GM23338 (cell line): ENCODE data around the gene KLKB1.

Experiments used
- CREB1 ChIP-seq: fragments of 250-450 bp; sonication (Bioruptor Pico); IDR thresholded peaks from 2 replicates; pipeline ENCODE4 v1.5.0; 2020; ENCODE audit warnings: low read depth, mild to moderate bottlenecking, moderate library complexity
- ETS1 ChIP-seq: IDR thresholded peaks from 2 replicates; pipeline ENCODE4 v1.6.1; 2016; ENCODE audit warnings: antibody characterized with exemption
- EZH2 ChIP-seq: fragments of 200-600 bp; sonication (generic); IDR thresholded peaks from one replicate; pipeline ENCODE4 v1.8.0; 2017; ENCODE audit warnings: antibody characterized with exemption, mild to moderate bottlenecking, low read depth; ENCODE audit not compliant: unreplicated experiment
- EZH2phosphoT487 ChIP-seq: fragments of 200-600 bp; sonication (generic); IDR thresholded peaks from one replicate; pipeline ENCODE4 v1.8.1; 2018; ENCODE audit warnings: antibody characterized with exemption; ENCODE audit not compliant: unreplicated experiment
- POLR2AphosphoS5 ChIP-seq: IDR thresholded peaks from 2 replicates; pipeline ENCODE4 v1.6.1; 2016; ENCODE audit warnings: antibody characterized with exemption, low read depth
- REST ChIP-seq: IDR thresholded peaks from one replicate; pipeline ENCODE4 v1.6.1; 2018; ENCODE audit warnings: antibody characterized with exemption; ENCODE audit not compliant: unreplicated experiment
- TF ChIP-seq, protein P1 (sequence below), 2 experiments: fragments of 200-600 bp in 1 of 2; sonication (generic) in 1 of 2; conservative IDR thresholded peaks; 2 replicates each; pipeline versions ENCODE4 v1.5.1 to v1.6.1; 2016 to 2017; ENCODE audit warnings: antibody characterized with exemption in 2 of 2, low read depth in 2 of 2, mild to moderate bottlenecking in 2 of 2, moderate library complexity in 1 of 2
- TF ChIP-seq, protein P2 (sequence below): fragments of 250-450 bp; sonication (Bioruptor Pico); IDR thresholded peaks from 2 replicates; pipeline ENCODE4 v1.5.0; 2020; ENCODE audit warnings: mild to moderate bottlenecking, moderate library complexity

GRCh38 chr4:186307916-186308315, 80.6 kb downstream of the KLKB1 start:
- TF ChIP-seq, protein P1, sequence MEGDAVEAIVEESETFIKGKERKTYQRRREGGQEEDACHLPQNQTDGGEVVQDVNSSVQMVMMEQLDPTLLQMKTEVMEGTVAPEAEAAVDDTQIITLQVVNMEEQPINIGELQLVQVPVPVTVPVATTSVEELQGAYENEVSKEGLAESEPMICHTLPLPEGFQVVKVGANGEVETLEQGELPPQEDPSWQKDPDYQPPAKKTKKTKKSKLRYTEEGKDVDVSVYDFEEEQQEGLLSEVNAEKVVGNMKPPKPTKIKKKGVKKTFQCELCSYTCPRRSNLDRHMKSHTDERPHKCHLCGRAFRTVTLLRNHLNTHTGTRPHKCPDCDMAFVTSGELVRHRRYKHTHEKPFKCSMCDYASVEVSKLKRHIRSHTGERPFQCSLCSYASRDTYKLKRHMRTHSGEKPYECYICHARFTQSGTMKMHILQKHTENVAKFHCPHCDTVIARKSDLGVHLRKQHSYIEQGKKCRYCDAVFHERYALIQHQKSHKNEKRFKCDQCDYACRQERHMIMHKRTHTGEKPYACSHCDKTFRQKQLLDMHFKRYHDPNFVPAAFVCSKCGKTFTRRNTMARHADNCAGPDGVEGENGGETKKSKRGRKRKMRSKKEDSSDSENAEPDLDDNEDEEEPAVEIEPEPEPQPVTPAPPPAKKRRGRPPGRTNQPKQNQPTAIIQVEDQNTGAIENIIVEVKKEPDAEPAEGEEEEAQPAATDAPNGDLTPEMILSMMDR (conservative IDR thresholded peaks at IDR 0.05; ENCODE audit: low read depth in 2 of 2) = no peak
- TF ChIP-seq ETS1 = no peak
- no peak for TF ChIP-seq CREB1
- TF ChIP-seq POLR2AphosphoS5 = no peak
- TF ChIP-seq REST = no peak
- TF ChIP-seq, protein P2, sequence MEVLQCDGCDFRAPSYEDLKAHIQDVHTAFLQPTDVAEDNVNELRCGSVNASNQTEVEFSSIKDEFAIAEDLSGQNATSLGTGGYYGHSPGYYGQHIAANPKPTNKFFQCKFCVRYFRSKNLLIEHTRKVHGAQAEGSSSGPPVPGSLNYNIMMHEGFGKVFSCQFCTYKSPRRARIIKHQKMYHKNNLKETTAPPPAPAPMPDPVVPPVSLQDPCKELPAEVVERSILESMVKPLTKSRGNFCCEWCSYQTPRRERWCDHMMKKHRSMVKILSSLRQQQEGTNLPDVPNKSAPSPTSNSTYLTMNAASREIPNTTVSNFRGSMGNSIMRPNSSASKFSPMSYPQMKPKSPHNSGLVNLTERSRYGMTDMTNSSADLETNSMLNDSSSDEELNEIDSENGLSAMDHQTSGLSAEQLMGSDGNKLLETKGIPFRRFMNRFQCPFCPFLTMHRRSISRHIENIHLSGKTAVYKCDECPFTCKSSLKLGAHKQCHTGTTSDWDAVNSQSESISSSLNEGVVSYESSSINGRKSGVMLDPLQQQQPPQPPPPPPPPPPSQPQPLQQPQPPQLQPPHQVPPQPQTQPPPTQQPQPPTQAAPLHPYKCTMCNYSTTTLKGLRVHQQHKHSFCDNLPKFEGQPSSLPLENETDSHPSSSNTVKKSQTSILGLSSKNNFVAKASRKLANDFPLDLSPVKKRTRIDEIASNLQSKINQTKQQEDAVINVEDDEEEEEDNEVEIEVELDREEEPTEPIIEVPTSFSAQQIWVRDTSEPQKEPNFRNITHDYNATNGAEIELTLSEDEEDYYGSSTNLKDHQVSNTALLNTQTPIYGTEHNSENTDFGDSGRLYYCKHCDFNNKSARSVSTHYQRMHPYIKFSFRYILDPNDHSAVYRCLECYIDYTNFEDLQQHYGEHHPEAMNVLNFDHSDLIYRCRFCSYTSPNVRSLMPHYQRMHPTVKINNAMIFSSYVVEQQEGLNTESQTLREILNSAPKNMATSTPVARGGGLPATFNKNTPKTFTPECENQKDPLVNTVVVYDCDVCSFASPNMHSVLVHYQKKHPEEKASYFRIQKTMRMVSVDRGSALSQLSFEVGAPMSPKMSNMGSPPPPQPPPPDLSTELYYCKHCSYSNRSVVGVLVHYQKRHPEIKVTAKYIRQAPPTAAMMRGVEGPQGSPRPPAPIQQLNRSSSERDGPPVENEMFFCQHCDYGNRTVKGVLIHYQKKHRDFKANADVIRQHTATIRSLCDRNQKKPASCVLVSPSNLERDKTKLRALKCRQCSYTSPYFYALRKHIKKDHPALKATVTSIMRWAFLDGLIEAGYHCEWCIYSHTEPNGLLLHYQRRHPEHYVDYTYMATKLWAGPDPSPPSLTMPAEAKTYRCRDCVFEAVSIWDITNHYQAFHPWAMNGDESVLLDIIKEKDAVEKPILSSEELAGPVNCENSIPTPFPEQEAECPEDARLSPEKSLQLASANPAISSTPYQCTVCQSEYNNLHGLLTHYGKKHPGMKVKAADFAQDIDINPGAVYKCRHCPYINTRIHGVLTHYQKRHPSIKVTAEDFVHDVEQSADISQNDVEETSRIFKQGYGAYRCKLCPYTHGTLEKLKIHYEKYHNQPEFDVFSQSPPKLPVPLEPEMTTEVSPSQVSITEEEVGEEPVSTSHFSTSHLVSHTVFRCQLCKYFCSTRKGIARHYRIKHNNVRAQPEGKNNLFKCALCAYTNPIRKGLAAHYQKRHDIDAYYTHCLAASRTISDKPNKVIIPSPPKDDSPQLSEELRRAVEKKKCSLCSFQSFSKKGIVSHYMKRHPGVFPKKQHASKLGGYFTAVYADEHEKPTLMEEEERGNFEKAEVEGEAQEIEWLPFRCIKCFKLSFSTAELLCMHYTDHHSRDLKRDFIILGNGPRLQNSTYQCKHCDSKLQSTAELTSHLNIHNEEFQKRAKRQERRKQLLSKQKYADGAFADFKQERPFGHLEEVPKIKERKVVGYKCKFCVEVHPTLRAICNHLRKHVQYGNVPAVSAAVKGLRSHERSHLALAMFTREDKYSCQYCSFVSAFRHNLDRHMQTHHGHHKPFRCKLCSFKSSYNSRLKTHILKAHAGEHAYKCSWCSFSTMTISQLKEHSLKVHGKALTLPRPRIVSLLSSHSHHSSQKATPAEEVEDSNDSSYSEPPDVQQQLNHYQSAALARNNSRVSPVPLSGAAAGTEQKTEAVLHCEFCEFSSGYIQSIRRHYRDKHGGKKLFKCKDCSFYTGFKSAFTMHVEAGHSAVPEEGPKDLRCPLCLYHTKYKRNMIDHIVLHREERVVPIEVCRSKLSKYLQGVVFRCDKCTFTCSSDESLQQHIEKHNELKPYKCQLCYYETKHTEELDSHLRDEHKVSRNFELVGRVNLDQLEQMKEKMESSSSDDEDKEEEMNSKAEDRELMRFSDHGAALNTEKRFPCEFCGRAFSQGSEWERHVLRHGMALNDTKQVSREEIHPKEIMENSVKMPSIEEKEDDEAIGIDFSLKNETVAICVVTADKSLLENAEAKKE = no peak
- no peak for TF ChIP-seq EZH2phosphoT487
- TF ChIP-seq EZH2 = no peak
